ENCODE measurements around the gene STK17A.

STK17A gene

DNA sequence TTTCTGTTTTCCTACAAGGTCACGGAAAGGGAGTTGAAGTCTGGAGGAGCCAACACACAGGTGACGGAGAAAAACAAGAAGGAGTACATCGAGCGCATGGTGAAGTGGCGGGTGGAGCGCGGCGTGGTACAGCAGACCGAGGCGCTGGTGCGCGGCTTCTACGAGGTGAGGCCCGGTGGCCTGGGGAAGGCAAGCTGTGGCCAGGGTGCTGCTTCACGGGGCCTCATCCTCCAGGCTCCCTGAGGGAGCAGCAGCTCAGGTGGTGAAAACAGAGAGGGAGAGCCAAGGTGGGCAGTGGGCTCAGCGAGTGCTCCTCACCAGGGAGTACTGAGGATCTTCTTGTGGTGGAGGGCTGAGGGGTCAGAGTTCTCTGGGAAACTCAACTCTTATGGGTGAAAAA is 32.5 kb upstream of the STK17A start:
- Histone ChIP-seq H3K9ac (ENCODE audit: low read length) (no peak overlapping the region), H3K36me3 (ENCODE audit: control insufficient read depth, insufficient read depth, low read length, severe bottlenecking) (no peaks in the 10 kb centered on the region), H3K9me3 (ENCODE audit: control insufficient read depth, low read length) (peaks cover 18% of the 10 kb centered on the region), H3K4me3 (ENCODE audit: low read length) (no peak overlapping the region), H3K27me3 (replicated peaks; ENCODE audit: control insufficient read depth, insufficient read depth, low read length) (no peaks in the 10 kb centered on the region), H3K4me1 (ENCODE audit: control insufficient read depth, insufficient read depth, low read length) (peaks cover 13% of the 10 kb centered on the region)
- no peak for DNase-seq (ENCODE audit: low read depth)

DNA sequence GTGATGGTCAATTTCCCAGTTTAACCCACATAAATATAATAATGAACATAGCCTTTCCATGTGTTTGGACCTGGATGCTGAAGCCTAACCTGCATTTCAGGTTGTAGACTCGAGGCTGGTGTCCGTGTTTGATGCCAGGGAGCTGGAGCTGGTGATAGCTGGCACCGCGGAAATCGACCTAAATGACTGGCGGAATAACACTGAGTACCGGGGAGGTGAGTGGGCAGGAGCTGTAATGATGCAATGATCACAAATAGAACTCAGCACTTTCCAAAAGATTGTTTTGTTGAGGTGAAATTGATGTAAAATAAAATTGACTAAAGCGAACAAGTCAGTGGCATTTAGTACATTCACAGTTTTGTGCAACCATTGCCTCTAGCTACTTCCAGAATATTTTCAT is 30.8 kb upstream of the STK17A start:
- H3K4me1 ChIP-seq (ENCODE audit: control insufficient read depth, insufficient read depth, low read length) = peaks cover 13% of the 10 kb centered on the region
- DNase-seq (ENCODE audit: low read depth) = no peak
- H3K36me3 ChIP-seq (ENCODE audit: control insufficient read depth, insufficient read depth, low read length, severe bottlenecking) = no peaks in the 10 kb centered on the region
- H3K9me3 ChIP-seq (ENCODE audit: control insufficient read depth, low read length) = peaks cover 7% of the 10 kb centered on the region
- H3K4me3 ChIP-seq (ENCODE audit: low read length) = no peak overlapping the region
- no peak overlapping the region for H3K9ac ChIP-seq (ENCODE audit: low read length)
- no peaks in the 10 kb centered on the region for H3K27me3 ChIP-seq (replicated peaks; ENCODE audit: control insufficient read depth, insufficient read depth, low read length)

DNA sequence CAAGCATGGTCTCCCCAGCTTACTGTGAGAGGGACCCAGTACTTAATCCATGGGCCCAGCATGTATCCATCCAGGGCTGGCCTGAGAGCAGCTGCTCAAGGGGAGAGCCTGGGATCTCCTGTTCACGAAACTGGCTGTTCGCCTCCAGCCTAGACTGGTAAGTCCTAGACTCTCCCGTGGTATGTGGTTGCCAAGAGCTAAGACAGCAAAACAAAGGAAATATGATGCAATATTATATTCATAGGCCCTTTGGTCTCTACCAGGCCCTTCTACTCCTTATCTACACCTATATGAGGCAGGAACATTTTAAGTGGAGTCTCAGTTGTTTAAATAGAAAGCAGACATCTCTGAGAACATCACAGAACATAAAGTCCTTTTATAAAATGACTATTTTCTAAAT is 28.9 kb upstream of the STK17A start:
- Histone ChIP-seq H3K9me3 (ENCODE audit: control insufficient read depth, low read length) (no peaks in the 10 kb centered on the region), H3K4me3 (ENCODE audit: low read length) (no peak overlapping the region), H3K4me1 (ENCODE audit: control insufficient read depth, insufficient read depth, low read length) (peaks cover 13% of the 10 kb centered on the region), H3K36me3 (ENCODE audit: control insufficient read depth, insufficient read depth, low read length, severe bottlenecking) (no peaks in the 10 kb centered on the region), H3K9ac (ENCODE audit: low read length) (no peak overlapping the region), H3K27me3 (replicated peaks; ENCODE audit: control insufficient read depth, insufficient read depth, low read length) (no peaks in the 10 kb centered on the region)
- peak; percentile 25 for DNase-seq (ENCODE audit: low read depth)

DNA sequence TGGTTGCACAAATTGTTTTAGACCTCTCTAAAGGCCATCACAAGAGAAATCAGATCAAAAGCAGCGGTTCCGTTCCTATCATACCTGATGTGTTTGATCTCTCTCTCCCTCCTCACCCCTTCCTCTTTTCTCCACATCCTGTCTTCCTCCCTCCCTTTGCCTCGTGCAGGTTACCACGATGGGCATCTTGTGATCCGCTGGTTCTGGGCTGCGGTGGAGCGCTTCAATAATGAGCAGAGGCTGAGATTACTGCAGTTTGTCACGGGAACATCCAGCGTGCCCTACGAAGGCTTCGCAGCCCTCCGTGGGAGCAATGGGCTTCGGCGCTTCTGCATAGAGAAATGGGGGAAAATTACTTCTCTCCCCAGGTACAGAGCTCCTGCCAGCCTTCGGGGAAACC is 28.5 kb upstream of the STK17A start:
- H3K27me3 ChIP-seq (replicated peaks; ENCODE audit: control insufficient read depth, insufficient read depth, low read length) = no peaks in the 10 kb centered on the region

DNA sequence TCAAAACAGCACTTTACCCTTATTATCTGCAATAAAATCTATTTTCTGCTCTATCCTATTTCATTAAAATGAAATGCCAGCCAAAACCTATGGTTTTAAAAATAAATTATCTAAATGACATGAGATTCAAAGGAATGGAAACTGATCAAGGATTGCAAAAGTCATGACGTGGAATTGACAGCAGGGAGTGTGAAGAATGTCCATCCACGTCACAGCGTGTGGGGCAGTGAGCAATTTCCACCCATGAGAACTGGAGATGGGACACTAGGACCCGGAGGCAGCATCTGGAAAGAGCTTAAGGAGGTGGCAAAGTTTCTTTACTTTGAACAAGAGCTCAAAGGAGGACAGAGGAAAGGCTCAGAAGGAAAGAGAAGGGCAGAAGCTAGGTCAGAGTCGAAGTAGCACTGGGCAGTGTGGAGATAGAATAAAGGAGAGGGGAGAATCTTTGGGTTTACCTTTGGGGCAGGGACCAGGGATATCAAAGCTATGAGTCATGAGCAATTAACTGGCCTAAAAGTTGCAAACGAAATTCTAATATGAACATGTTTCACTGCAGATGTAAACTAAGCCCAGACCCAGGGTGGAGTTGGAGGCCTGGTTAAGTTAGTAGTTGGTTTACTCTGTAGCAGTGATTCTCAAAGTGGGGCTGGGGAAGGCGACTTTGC is 24.9 kb upstream of the STK17A start:
- no peak overlapping the region for H3K9ac ChIP-seq (ENCODE audit: low read length)
- no peak overlapping the region for H3K4me3 ChIP-seq (ENCODE audit: low read length)

More for the DNA sequence above, 28.5 kb upstream of the STK17A start:
- DNase-seq (ENCODE audit: low read depth) = no peak
- Histone ChIP-seq H3K4me3 (ENCODE audit: low read length) (no peak overlapping the region), H3K9me3 (ENCODE audit: control insufficient read depth, low read length) (no peaks in the 10 kb centered on the region), H3K36me3 (ENCODE audit: control insufficient read depth, insufficient read depth, low read length, severe bottlenecking) (no peaks in the 10 kb centered on the region), H3K9ac (ENCODE audit: low read length) (no peak overlapping the region), H3K4me1 (ENCODE audit: control insufficient read depth, insufficient read depth, low read length) (peaks cover 13% of the 10 kb centered on the region)

DNA sequence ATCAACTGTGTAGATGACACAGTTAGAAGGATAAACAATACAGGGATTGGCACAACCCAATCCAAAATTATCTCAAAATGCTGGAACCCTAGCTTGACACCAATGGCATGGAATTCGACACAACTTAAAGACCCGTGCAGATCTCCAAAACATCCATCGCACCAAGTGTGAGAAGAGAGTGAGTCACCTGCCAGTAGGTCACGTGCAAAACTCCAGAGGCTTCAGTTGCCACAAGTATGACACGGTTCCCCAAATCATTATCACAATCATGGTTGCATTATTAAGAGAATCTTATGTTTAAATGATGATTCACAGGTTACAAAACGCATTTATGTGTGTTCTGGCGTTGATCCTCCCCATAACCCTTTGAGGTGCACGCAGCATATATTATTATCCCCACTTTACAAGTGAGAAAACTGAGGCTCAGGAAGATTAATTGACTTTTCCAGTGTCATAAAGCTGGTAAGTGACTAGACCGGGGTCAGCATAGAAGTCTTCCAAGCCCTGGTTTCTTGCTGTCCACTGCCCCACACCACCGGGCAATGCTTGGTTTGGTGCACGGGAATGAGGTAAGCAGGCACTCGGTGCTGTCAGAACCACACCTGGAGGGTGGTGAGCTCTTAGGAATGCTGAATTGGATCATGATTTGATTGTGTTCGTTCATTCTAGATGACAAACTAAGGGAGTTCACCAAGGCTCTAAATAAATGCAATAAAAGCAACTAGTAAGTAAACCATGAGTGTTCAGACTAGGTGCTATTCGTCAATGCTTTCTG is 23.6 kb upstream of the STK17A start:
- Histone ChIP-seq H3K9ac (ENCODE audit: low read length) (no peak overlapping the region), H3K27me3 (replicated peaks; ENCODE audit: control insufficient read depth, insufficient read depth, low read length) (no peaks in the 10 kb centered on the region), H3K36me3 (ENCODE audit: control insufficient read depth, insufficient read depth, low read length, severe bottlenecking) (no peaks in the 10 kb centered on the region), H3K4me3 (ENCODE audit: low read length) (no peak overlapping the region), H3K4me1 (ENCODE audit: control insufficient read depth, insufficient read depth, low read length) (no peaks in the 10 kb centered on the region), H3K9me3 (ENCODE audit: control insufficient read depth, low read length) (no peaks in the 10 kb centered on the region)
- no peak for DNase-seq (ENCODE audit: low read depth)

More for the DNA sequence above, 24.9 kb upstream of the STK17A start:
- H3K27me3 ChIP-seq (replicated peaks; ENCODE audit: control insufficient read depth, insufficient read depth, low read length) = no peaks in the 10 kb centered on the region
- no peaks in the 10 kb centered on the region for H3K36me3 ChIP-seq (ENCODE audit: control insufficient read depth, insufficient read depth, low read length, severe bottlenecking)
- DNase-seq (ENCODE audit: low read depth) = no peak
- no peaks in the 10 kb centered on the region for H3K9me3 ChIP-seq (ENCODE audit: control insufficient read depth, low read length)
- H3K4me1 ChIP-seq (ENCODE audit: control insufficient read depth, insufficient read depth, low read length) = peaks cover 4% of the 10 kb centered on the region

DNA sequence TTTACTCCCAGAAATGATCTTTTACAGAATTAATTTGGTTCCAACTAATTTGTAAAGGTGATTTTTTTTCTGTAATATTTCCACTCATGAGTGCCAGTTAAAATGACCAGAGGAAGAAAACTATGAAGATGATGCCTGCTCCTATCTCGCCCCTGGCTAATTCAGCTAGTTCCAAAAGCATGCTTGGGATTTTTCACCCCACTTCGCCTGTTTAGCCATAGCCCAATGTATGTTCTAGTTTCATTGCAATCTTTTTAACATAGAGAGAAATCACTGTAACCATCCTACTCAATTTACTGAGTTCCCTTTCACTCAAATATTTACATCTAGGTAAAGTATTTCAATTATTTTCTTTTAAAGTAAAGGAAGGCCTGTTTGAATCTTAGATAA is 23.0 kb upstream of the STK17A start:
- no peak for DNase-seq (ENCODE audit: low read depth)
- Histone ChIP-seq H3K9ac (ENCODE audit: low read length) (no peak overlapping the region), H3K36me3 (ENCODE audit: control insufficient read depth, insufficient read depth, low read length, severe bottlenecking) (no peaks in the 10 kb centered on the region), H3K27me3 (replicated peaks; ENCODE audit: control insufficient read depth, insufficient read depth, low read length) (no peaks in the 10 kb centered on the region), H3K9me3 (ENCODE audit: control insufficient read depth, low read length) (no peaks in the 10 kb centered on the region), H3K4me3 (ENCODE audit: low read length) (no peak overlapping the region), H3K4me1 (ENCODE audit: control insufficient read depth, insufficient read depth, low read length) (no peaks in the 10 kb centered on the region)

DNA sequence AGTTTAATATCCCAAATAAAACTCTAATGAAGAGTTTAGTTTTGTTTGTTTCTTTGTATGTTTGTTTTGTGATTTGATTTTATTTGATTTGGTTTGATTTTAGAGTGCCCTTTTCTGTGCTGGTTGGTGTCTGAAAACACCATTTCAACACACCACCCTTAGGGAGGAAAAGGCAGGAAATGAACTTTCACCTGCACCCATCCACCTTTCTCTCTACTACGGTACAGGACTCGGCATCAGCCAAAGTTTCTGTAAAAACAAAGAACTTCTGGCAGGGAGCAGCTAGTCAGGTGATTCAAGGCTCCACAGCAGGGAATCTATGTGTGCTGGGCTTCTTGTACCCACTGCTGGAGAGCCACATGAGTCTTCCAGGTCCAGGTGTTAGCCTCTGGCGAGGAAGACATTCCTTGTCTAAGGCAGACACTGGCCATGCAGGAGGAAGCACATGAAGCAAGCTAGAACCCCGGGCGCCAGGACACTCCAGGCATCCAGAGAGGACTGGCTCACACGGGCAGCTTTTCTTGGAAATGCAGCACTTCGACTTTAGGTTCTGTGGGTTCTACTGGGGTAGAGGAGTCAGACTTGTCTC is 22.1 kb upstream of the STK17A start:
- H3K9ac ChIP-seq (ENCODE audit: low read length) = no peak overlapping the region
- no peaks in the 10 kb centered on the region for H3K27me3 ChIP-seq (replicated peaks; ENCODE audit: control insufficient read depth, insufficient read depth, low read length)
- H3K36me3 ChIP-seq (ENCODE audit: control insufficient read depth, insufficient read depth, low read length, severe bottlenecking) = no peaks in the 10 kb centered on the region
- H3K4me3 ChIP-seq (ENCODE audit: low read length) = no peak overlapping the region
- no peak for DNase-seq (ENCODE audit: low read depth)
- H3K4me1 ChIP-seq (ENCODE audit: control insufficient read depth, insufficient read depth, low read length) = no peaks in the 10 kb centered on the region
- H3K9me3 ChIP-seq (ENCODE audit: control insufficient read depth, low read length) = no peaks in the 10 kb centered on the region

DNA sequence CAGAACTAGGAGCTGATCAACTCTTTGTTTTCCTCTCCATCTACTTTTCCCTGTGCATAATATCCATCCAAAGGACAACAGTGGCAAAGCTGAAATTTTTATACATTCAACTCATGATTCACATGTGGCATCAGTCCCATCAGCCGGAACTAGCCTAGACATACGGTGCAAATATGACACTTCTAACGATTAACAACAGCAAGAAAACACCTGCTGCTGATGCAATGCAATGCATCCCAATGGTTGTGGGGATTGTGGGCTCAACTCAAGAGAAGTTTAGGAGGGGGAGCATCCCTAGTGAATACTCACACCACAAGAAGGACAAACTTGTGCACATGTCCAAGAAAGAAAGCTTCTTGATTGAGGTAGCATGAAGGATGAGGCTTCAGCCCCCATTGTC is 20.5 kb upstream of the STK17A start:
- H3K4me3 ChIP-seq (ENCODE audit: low read length) = no peak overlapping the region
- H3K36me3 ChIP-seq (ENCODE audit: control insufficient read depth, insufficient read depth, low read length, severe bottlenecking) = no peaks in the 10 kb centered on the region
- H3K4me1 ChIP-seq (ENCODE audit: control insufficient read depth, insufficient read depth, low read length) = no peaks in the 10 kb centered on the region
- H3K9me3 ChIP-seq (ENCODE audit: control insufficient read depth, low read length) = no peaks in the 10 kb centered on the region
- no peak for DNase-seq (ENCODE audit: low read depth)
- H3K9ac ChIP-seq (ENCODE audit: low read length) = no peak overlapping the region
- no peaks in the 10 kb centered on the region for H3K27me3 ChIP-seq (replicated peaks; ENCODE audit: control insufficient read depth, insufficient read depth, low read length)

DNA sequence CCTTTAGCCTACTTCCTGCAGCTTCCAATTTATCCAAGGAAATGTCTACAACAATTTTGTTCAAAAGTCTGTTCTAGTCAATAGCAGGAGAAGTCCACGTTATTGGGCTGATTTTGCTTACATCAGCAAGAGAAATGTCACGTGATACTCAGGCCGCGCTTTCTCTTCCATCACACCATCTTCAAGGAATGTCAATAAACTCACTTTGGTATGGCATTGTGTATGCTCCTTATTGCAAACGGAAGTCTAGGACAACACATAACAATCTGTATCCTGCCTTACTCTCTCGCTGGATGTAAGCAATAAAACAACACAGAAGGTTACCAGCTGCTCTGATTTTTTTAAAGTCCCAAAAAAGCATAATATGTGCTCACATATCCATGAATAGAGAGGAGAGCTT is 17.1 kb upstream of the STK17A start:
- Histone ChIP-seq H3K9me3 (ENCODE audit: control insufficient read depth, low read length) (no peaks in the 10 kb centered on the region), H3K4me3 (ENCODE audit: low read length) (no peak overlapping the region), H3K36me3 (ENCODE audit: control insufficient read depth, insufficient read depth, low read length, severe bottlenecking) (no peaks in the 10 kb centered on the region), H3K9ac (ENCODE audit: low read length) (no peak overlapping the region), H3K4me1 (ENCODE audit: control insufficient read depth, insufficient read depth, low read length) (peaks cover 2% of the 10 kb centered on the region), H3K27me3 (replicated peaks; ENCODE audit: control insufficient read depth, insufficient read depth, low read length) (no peaks in the 10 kb centered on the region)
- no peak for DNase-seq (ENCODE audit: low read depth)

DNA sequence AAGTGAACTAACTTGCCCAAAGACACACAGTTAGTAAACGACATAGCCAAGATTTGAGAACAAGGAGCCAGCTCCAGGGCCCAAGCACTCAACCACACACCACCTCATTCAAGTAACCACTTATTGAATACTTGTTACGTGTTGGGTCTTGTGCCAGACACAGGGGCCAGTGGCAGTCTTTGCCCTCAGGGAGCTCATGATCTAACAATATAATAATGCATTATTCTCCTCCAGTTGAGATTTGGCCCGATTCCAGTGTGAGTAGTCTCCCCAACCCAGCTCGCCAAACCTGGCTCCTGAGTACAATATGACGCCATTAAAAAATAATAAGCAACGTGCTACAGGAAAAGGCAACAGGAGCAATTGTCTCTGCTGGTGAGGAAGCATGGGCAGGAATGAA is 14.4 kb upstream of the STK17A start:
- no peaks in the 10 kb centered on the region for H3K36me3 ChIP-seq (ENCODE audit: control insufficient read depth, insufficient read depth, low read length, severe bottlenecking)
- no peak overlapping the region for H3K9ac ChIP-seq (ENCODE audit: low read length)
- no peak overlapping the region for H3K4me3 ChIP-seq (ENCODE audit: low read length)
- H3K4me1 ChIP-seq (ENCODE audit: control insufficient read depth, insufficient read depth, low read length) = peaks cover 14% of the 10 kb centered on the region
- no peaks in the 10 kb centered on the region for H3K27me3 ChIP-seq (replicated peaks; ENCODE audit: control insufficient read depth, insufficient read depth, low read length)
- no peaks in the 10 kb centered on the region for H3K9me3 ChIP-seq (ENCODE audit: control insufficient read depth, low read length)
- no peak for DNase-seq (ENCODE audit: low read depth)
